Upper lobe of left lung (tissue), 4 donors: Measurements from ENCODE around the gene MTPN.

ENCODE experiments used
- CTCF ChIP-seq, 6 experiments: fragments of 450-650 bp in 4 of 6; fragments of 200-600 bp in 2 of 6; sonication (generic) in 2 of 6; IDR thresholded peaks; one replicate each; pipeline ENCODE4 v1.5.1; 2016 to 2019; ENCODE audit warnings: antibody characterized with exemption in 6 of 6
- POLR2A ChIP-seq, 4 donors: fragments of 450-650 bp; IDR thresholded peaks; one replicate each; pipeline ENCODE4 v1.5.1; 2016 to 2017; ENCODE audit warnings: antibody characterized with exemption in 4 of 4, mild to moderate bottlenecking in 2 of 4
- POLR2AphosphoS5 ChIP-seq, 2 donors: sonication (generic); formaldehyde crosslinking; IDR thresholded peaks; one replicate each; pipeline ENCODE4 v1.5.1; 2017; ENCODE audit warnings: antibody characterized with exemption in 2 of 2

GRCh38 chr7:135976312-135977006 is 700 bp downstream of the MTPN start:
- TF ChIP-seq POLR2AphosphoS5 (IDR thresholded peaks at IDR 0.05) (no peak), CTCF (IDR thresholded peaks at IDR 0.05) (no peak), POLR2A (IDR thresholded peaks at IDR 0.05) (no peak)
